ENCODE measurements around the gene DOK3.
A peak's percentile ranks its signal among the peaks of the same experiment; 100 is the strongest.
"Not testable (repeated sequence)": the region's sequence is repeated elsewhere in the genome, so short reads cannot be mapped to it uniquely, and the experiment has no call there.

DOK3 gene

GRCh38 chr5:177493795-177494345 is 15.8 kb downstream of the DOK3 start:
- no peaks in the 10 kb centered on the region for H3K9me3 ChIP-seq (ENCODE audit: control insufficient read depth, low read length)
- H3K4me1 ChIP-seq (ENCODE audit: control insufficient read depth, insufficient read depth, low read length), result peaks cover 43% of the 10 kb centered on the region
- peak overlapping the region; percentile 50 for H3K4me3 ChIP-seq (ENCODE audit: low read length)
- H3K9ac ChIP-seq (ENCODE audit: low read length), result peak overlapping the region; percentile 71
- no peak for DNase-seq (ENCODE audit: low read depth)
- peaks cover 33% of the 10 kb centered on the region for H3K36me3 ChIP-seq (ENCODE audit: control insufficient read depth, insufficient read depth, low read length, severe bottlenecking)
- no peaks in the 10 kb centered on the region for H3K27me3 ChIP-seq (replicated peaks; ENCODE audit: control insufficient read depth, insufficient read depth, low read length)

DNA sequence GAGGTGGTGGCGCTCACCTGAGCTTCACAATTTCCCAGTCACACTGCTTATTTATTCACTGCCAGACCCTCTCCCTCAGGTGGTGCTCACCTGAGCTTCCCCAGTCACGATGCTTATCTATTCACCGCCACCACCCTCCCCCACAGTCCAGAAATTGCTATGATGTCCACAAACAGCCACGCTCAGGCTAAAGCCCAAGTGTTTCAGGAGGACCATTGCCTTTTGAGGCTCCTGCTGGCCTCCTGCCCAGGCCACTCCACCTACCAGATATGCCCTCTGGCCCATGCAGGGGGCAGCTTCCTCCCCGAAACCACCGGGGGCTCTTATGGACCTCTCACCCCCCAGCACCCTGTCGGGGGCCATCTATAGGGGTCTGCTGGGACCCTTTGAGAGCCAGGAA is 16.8 kb downstream of the DOK3 start:
- Histone ChIP-seq H3K9me3 (ENCODE audit: control insufficient read depth, low read length) (no peaks in the 10 kb centered on the region), H3K27me3 (replicated peaks; ENCODE audit: control insufficient read depth, insufficient read depth, low read length) (no peaks in the 10 kb centered on the region), H3K4me3 (ENCODE audit: low read length) (no peak overlapping the region), H3K9ac (ENCODE audit: low read length) (peak overlapping the region; percentile 71), H3K4me1 (ENCODE audit: control insufficient read depth, insufficient read depth, low read length) (peaks cover 38% of the 10 kb centered on the region), H3K36me3 (ENCODE audit: control insufficient read depth, insufficient read depth, low read length, severe bottlenecking) (peaks cover 43% of the 10 kb centered on the region)
- no peak for DNase-seq (ENCODE audit: low read depth)

GRCh38 chr5:177491983-177492746 is 17.5 kb downstream of the DOK3 start:
- no peak for DNase-seq (ENCODE audit: low read depth)
- Histone ChIP-seq H3K27me3 (replicated peaks; ENCODE audit: control insufficient read depth, insufficient read depth, low read length) (no peaks in the 10 kb centered on the region), H3K4me1 (ENCODE audit: control insufficient read depth, insufficient read depth, low read length) (peaks cover 37% of the 10 kb centered on the region), H3K9me3 (ENCODE audit: control insufficient read depth, low read length) (no peaks in the 10 kb centered on the region), H3K4me3 (ENCODE audit: low read length) (no peak overlapping the region), H3K9ac (ENCODE audit: low read length) (peak overlapping the region; percentile 71), H3K36me3 (ENCODE audit: control insufficient read depth, insufficient read depth, low read length, severe bottlenecking) (peaks cover 50% of the 10 kb centered on the region)

- Histone ChIP-seq H3K4me3 (ENCODE audit: low read length) (no peak overlapping the region), H3K4me1 (ENCODE audit: control insufficient read depth, insufficient read depth, low read length) (peaks cover 36% of the 10 kb centered on the region), H3K36me3 (ENCODE audit: control insufficient read depth, insufficient read depth, low read length, severe bottlenecking) (peaks cover 53% of the 10 kb centered on the region), H3K27me3 (replicated peaks; ENCODE audit: control insufficient read depth, insufficient read depth, low read length) (no peaks in the 10 kb centered on the region), H3K9me3 (ENCODE audit: control insufficient read depth, low read length) (no peaks in the 10 kb centered on the region), H3K9ac (ENCODE audit: low read length) (no peak overlapping the region)
- DNase-seq (ENCODE audit: low read depth), result peak; percentile 76
Measured at GRCh38 chr5:177491429-177491945, 18.1 kb downstream of the DOK3 start.

DNA sequence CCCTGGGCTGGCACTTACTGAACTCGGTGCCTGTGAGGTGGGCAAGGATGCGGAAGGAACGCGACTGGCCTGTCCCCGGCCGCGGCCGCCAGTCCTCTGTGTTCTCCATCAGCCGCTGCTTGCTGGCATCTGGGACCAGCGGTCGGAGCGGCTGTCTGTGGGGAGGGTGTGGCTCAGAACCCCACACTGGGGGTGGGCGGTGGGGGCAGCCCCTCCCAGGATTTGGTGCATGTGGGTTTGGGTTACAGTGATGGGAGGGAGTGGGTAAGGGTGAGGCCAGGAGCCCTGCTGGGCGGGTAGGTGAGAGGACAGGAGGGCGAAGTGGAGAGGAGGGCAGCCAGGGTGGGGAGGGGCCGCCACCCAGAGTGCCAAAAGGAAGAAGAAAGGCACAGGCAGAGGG is 18.6 kb downstream of the DOK3 start:
- H3K4me3 ChIP-seq (ENCODE audit: low read length), result no peak overlapping the region
- no peaks in the 10 kb centered on the region for H3K9me3 ChIP-seq (ENCODE audit: control insufficient read depth, low read length)
- peaks cover 58% of the 10 kb centered on the region for H3K36me3 ChIP-seq (ENCODE audit: control insufficient read depth, insufficient read depth, low read length, severe bottlenecking)
- peaks cover 31% of the 10 kb centered on the region for H3K4me1 ChIP-seq (ENCODE audit: control insufficient read depth, insufficient read depth, low read length)
- H3K27me3 ChIP-seq (replicated peaks; ENCODE audit: control insufficient read depth, insufficient read depth, low read length), result no peaks in the 10 kb centered on the region
- no peak for DNase-seq (ENCODE audit: low read depth)
- peak overlapping the region; percentile 38 for H3K9ac ChIP-seq (ENCODE audit: low read length)

DNA sequence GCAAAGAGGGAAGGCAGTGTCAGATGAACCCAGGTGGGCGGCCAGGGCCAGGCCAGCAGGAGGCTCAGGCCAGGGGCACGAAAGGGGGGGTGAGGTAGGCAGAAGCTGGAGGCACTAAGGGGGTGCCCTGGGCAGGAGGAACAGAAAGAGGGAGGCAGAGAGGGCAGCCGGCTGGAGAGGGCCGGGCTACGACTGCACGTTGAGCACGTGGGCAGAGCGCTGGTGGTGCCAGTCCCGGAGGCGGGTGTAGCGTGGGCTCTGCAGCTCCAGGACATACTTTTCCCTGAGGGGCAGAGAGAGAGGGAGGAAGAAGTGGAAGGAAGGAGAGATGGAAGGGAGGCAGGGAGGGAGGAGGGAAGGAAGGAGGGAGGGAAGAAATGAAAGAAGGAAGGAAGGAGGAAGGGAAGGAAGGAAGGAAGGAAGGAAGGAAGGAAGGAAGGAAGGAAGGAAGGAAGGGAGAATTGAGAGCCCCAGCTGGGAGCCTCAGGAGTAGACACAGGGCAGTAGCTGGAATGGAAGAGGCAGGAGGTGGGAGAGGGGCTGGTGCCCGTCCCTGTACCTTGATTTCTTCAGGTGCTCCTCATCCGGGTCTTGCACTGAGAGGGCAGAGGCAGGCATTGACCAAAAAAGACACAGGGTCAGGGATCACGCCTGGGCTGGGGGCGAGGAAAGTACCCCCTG is 19.2 kb downstream of the DOK3 start:
- Histone ChIP-seq H3K4me3 (ENCODE audit: low read length) (no peak overlapping the region), H3K27me3 (replicated peaks; ENCODE audit: control insufficient read depth, insufficient read depth, low read length) (no peaks in the 10 kb centered on the region), H3K4me1 (ENCODE audit: control insufficient read depth, insufficient read depth, low read length) (peaks cover 25% of the 10 kb centered on the region), H3K9ac (ENCODE audit: low read length) (peak overlapping the region; percentile 38), H3K9me3 (ENCODE audit: control insufficient read depth, low read length) (no peaks in the 10 kb centered on the region), H3K36me3 (ENCODE audit: control insufficient read depth, insufficient read depth, low read length, severe bottlenecking) (peaks cover 59% of the 10 kb centered on the region)
- no peak for DNase-seq (ENCODE audit: low read depth)

DNA sequence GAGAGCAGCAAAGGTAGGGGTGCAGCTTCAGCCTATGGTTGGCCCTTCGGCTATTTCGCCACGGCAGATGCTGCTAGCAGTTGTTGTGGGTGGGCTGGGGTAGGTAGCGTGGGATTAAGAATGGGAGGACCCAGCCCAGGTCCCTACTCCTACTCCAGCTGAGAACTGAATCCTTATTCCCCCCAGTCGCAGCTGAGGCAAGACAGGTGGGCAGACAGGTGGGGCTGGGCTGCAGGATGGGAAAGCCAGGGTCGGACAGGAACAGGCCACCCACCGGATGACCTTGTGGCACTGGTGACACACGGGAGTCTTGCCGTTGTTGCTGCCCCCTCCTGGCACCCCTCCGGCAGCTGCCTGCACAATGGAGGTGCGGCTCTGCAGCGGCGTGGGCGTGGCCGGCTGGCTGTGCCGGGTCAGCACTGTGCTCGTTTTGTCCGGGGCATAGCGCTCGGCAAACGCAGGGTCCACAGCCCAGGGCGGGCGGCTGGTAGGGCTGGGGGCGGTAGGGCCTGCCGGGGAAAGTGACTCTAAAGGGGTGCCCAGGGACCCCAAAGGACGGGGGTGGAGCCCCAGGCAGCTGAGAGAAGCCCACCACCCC is 20.4 kb downstream of the DOK3 start:
- Histone ChIP-seq H3K36me3 (ENCODE audit: control insufficient read depth, insufficient read depth, low read length, severe bottlenecking) (peaks cover 59% of the 10 kb centered on the region), H3K9ac (ENCODE audit: low read length) (no peak overlapping the region), H3K4me3 (ENCODE audit: low read length) (no peak overlapping the region), H3K4me1 (ENCODE audit: control insufficient read depth, insufficient read depth, low read length) (peaks cover 14% of the 10 kb centered on the region), H3K9me3 (ENCODE audit: control insufficient read depth, low read length) (no peaks in the 10 kb centered on the region), H3K27me3 (replicated peaks; ENCODE audit: control insufficient read depth, insufficient read depth, low read length) (no peaks in the 10 kb centered on the region)
- DNase-seq (ENCODE audit: low read depth), result no peak

DNA sequence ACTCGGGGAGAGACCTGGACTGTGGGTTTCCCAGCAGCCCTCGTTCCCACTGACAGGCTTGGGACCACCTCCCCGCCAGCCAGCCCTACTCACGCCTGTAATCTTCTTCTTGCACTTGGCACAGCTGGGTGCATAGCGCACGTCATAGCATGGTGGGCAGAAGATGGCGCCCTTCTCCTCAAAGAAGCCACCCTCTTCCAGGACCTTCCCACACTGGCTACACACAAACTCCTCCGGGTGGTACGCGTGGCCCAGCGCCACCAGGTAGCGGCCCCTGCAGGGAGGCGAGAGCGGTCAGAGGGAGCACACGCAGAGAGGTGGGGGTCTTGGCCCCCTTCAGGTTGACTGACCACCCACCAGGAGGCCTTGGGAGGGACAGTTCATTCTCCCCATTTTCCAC is 21.7 kb downstream of the DOK3 start:
- no peaks in the 10 kb centered on the region for H3K27me3 ChIP-seq (replicated peaks; ENCODE audit: control insufficient read depth, insufficient read depth, low read length)
- H3K4me3 ChIP-seq (ENCODE audit: low read length), result no peak overlapping the region
- peaks cover 2% of the 10 kb centered on the region for H3K4me1 ChIP-seq (ENCODE audit: control insufficient read depth, insufficient read depth, low read length)
- DNase-seq (ENCODE audit: low read depth), result no peak
- H3K36me3 ChIP-seq (ENCODE audit: control insufficient read depth, insufficient read depth, low read length, severe bottlenecking), result peaks cover 63% of the 10 kb centered on the region
- H3K9me3 ChIP-seq (ENCODE audit: control insufficient read depth, low read length), result no peaks in the 10 kb centered on the region
- no peak overlapping the region for H3K9ac ChIP-seq (ENCODE audit: low read length)

DNA sequence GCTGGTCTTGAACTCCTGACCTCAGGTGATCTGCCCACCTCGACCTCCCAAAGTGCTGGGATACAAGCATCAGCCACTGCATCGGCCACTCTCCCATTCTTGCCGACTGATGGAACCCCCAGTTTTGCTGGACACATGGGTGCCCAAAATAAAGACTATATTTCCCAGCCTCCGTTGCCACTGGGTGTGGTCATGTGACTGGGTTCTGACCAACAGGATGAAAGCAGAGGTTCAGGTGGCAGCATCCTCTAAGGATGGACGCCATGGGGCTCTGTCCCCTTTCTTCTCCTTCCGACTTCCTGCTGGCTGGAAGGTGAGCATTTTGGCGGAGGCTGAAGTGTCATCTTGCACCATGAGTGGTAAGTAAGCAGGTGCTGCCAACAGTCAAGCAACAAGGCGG is 22.5 kb downstream of the DOK3 start:
- Histone ChIP-seq H3K9ac (ENCODE audit: low read length) (no peak overlapping the region), H3K4me1 (ENCODE audit: control insufficient read depth, insufficient read depth, low read length) (peaks cover 3% of the 10 kb centered on the region), H3K9me3 (ENCODE audit: control insufficient read depth, low read length) (no peaks in the 10 kb centered on the region), H3K27me3 (replicated peaks; ENCODE audit: control insufficient read depth, insufficient read depth, low read length) (no peaks in the 10 kb centered on the region), H3K4me3 (ENCODE audit: low read length) (no peak overlapping the region), H3K36me3 (ENCODE audit: control insufficient read depth, insufficient read depth, low read length, severe bottlenecking) (peaks cover 57% of the 10 kb centered on the region)
- DNase-seq (ENCODE audit: low read depth), result no peak

DNA sequence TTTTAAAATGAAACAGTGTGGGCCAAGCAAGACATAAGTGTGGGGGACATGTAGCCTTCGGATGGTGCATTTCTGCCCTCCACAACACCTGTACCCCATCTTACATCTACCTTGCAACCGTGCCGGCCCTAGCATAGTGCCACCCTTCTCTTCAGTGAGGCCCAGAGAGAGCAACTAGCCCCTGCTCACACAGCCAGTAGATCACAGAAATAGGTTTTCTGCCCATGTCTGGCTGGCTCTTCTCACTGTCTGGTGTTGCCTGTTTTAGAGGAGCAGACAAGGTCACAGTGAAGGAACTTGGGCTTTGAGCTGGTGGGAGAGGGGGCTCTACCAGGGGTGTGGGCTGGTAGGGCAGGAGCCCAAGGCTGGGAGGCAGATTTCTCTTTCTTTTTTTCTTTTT is 23.4 kb downstream of the DOK3 start:
- no peak for DNase-seq (ENCODE audit: low read depth)
- H3K4me1 ChIP-seq (ENCODE audit: control insufficient read depth, insufficient read depth, low read length), result peaks cover 9% of the 10 kb centered on the region
- peaks cover 57% of the 10 kb centered on the region for H3K36me3 ChIP-seq (ENCODE audit: control insufficient read depth, insufficient read depth, low read length, severe bottlenecking)
- H3K9me3 ChIP-seq (ENCODE audit: control insufficient read depth, low read length), result no peaks in the 10 kb centered on the region
- no peak overlapping the region for H3K9ac ChIP-seq (ENCODE audit: low read length)
- no peak overlapping the region for H3K4me3 ChIP-seq (ENCODE audit: low read length)
- H3K27me3 ChIP-seq (replicated peaks; ENCODE audit: control insufficient read depth, insufficient read depth, low read length), result no peaks in the 10 kb centered on the region

DNA sequence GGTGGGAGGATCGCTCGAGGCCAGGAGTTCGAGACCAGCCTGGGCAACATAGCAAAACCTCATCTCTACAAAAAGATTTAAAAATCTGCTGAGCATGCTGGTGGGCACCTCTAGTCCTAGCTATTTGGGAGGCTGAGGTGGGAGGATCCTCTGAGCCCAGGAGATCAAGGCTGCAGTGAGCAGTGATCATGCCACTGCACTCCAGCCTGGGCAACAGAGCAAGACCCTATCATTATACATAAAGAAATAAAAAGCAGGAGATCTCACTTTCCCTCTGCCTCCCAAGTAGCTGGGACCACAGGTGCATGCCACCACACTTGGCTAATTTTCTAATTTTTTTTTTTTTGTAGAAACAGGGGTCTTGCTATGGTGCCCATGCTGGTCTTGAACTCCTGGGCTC is 23.9 kb downstream of the DOK3 start:
- not testable (repeated sequence) for H3K27me3 ChIP-seq (replicated peaks; ENCODE audit: control insufficient read depth, insufficient read depth, low read length); H3K4me3 ChIP-seq (ENCODE audit: low read length); H3K9ac ChIP-seq (ENCODE audit: low read length); H3K4me1 ChIP-seq (ENCODE audit: control insufficient read depth, insufficient read depth, low read length); H3K9me3 ChIP-seq (ENCODE audit: control insufficient read depth, low read length); DNase-seq (ENCODE audit: low read depth)
- H3K36me3 ChIP-seq (ENCODE audit: control insufficient read depth, insufficient read depth, low read length, severe bottlenecking), result peaks cover 52% of the 10 kb centered on the region

All from adipocyte (in vitro differentiated cells).